Glutamatergic neuron (in vitro differentiated cells): Measurements from ENCODE around the gene CFAP20DC. TPM values are rescaled to one million over a fixed set of nuclear protein-coding genes. Genes with fewer than 3 reads are reported as not detected.

ENCODE experiments used
- DNase-seq: peaks from one replicate; pipeline ENCODE4 v3.0.0; 2022
- H3K27ac Mint-ChIP-seq: one replicate; pipeline ENCODE4 v1.8.0; 2020; ENCODE audit warnings: mild to moderate bottlenecking, mixed read lengths, inconsistent platforms; ENCODE audit not compliant: unreplicated experiment
- H3K27me3 Mint-ChIP-seq: one replicate; pipeline ENCODE4 v1.8.0; 2020; ENCODE audit warnings: mild to moderate bottlenecking, moderate library complexity, mixed read lengths, inconsistent platforms; ENCODE audit not compliant: unreplicated experiment
- H3K36me3 Mint-ChIP-seq: one replicate; pipeline ENCODE4 v1.8.0; 2020; ENCODE audit warnings: mild to moderate bottlenecking, mixed read lengths, inconsistent platforms; ENCODE audit not compliant: unreplicated experiment
- H3K4me1 Mint-ChIP-seq: one replicate; pipeline ENCODE4 v1.8.0; 2020; ENCODE audit warnings: mild to moderate bottlenecking, low read depth, mixed read lengths, inconsistent platforms; ENCODE audit not compliant: unreplicated experiment
- H3K4me3 Mint-ChIP-seq: one replicate; pipeline ENCODE4 v1.8.0; 2020; ENCODE audit warnings: mild to moderate bottlenecking, mixed read lengths, inconsistent platforms; ENCODE audit not compliant: unreplicated experiment
- H3K9me3 Mint-ChIP-seq: one replicate; pipeline ENCODE4 v1.8.0; 2020; ENCODE audit warnings: mild to moderate bottlenecking, moderate library complexity, mixed read lengths, inconsistent platforms; ENCODE audit not compliant: unreplicated experiment
- CTCF ChIP-seq: fragments of 200-600 bp; sonication (generic); IDR thresholded peaks from one replicate; pipeline ENCODE4 v1.5.0; 2021; ENCODE audit not compliant: partially characterized antibody, unreplicated experiment
- total RNA-seq: library from RNA; stranded (reverse); fragmentation: NEBNext Ultra II Directional; extraction: Animal tissue kit (Norgen Biotek cat#: 25700); gene quantifications from one replicate; pipeline ENCODE4 v1.2.1, GENCODE V29; 2021; ENCODE audit not compliant: unreplicated experiment

Gene CFAP20DC
- total RNA-seq, 1 donor from 2014 or later: 8.4 TPM

- Mint-ChIP-seq H3K27ac (no peak overlapping the region), H3K4me1 (no peaks in the 10 kb centered on the region), H3K9me3 (peaks cover 5% of the 10 kb centered on the region), H3K36me3 (no peaks in the 10 kb centered on the region), H3K27me3 (peaks cover 2% of the 10 kb centered on the region), H3K4me3 (no peak overlapping the region)
- no peak for TF ChIP-seq CTCF
- no peak for DNase-seq
Observed at GRCh38 chr3:58728723-58729122, 321.1 kb downstream of the CFAP20DC start.

GRCh38 chr3:58725326-58725853 is 324.4 kb downstream of the CFAP20DC start:
- no peak for TF ChIP-seq CTCF
- Mint-ChIP-seq H3K36me3 (no peaks in the 10 kb centered on the region), H3K4me1 (no peaks in the 10 kb centered on the region), H3K4me3 (no peak overlapping the region), H3K27ac (no peak overlapping the region), H3K9me3 (peaks cover 5% of the 10 kb centered on the region), H3K27me3 (peaks cover 2% of the 10 kb centered on the region)
- DNase-seq: no peak

- TF ChIP-seq CTCF: no peak
- Mint-ChIP-seq H3K4me1 (no peaks in the 10 kb centered on the region), H3K27ac (no peak overlapping the region), H3K27me3 (peaks cover 2% of the 10 kb centered on the region), H3K9me3 (peaks cover 5% of the 10 kb centered on the region), H3K36me3 (no peaks in the 10 kb centered on the region), H3K4me3 (no peak overlapping the region)
- DNase-seq: no peak
Observed at GRCh38 chr3:58724336-58724735, 325.5 kb downstream of the CFAP20DC start.

GRCh38 chr3:58723173-58723572 is 326.7 kb downstream of the CFAP20DC start:
- Mint-ChIP-seq H3K27ac (no peak overlapping the region), H3K9me3 (peaks cover 5% of the 10 kb centered on the region), H3K4me3 (no peak overlapping the region)

More at GRCh38 chr3:58723173-58723572, 326.7 kb downstream of the CFAP20DC start:
- TF ChIP-seq CTCF: no peak
- Mint-ChIP-seq H3K27me3 (peaks cover 5% of the 10 kb centered on the region), H3K4me1 (no peaks in the 10 kb centered on the region), H3K36me3 (no peaks in the 10 kb centered on the region)
- no peak for DNase-seq
